Stomach (tissue), 9 donors: Measurements from ENCODE around the gene DCD. TPM values are rescaled to one million over a fixed set of nuclear protein-coding genes. Genes with fewer than 3 reads are reported as not detected.

Source experiments
- DNase-seq, 2 donors: peaks; one replicate each; pipeline versions ENCODE4 v3.0.0 to v3.0.0-alpha.2; 2013 to 2019
- H3K27ac ChIP-seq, 5 donors: fragments of 200-600 bp in 4 of 5; sonication (generic) in 4 of 5; one replicate each; pipeline ENCODE4 v1.5.1; 2013 to 2019; ENCODE audit warnings: mild to moderate bottlenecking in 1 of 5, moderate library complexity in 1 of 5
- H3K27me3 ChIP-seq, 3 donors: fragments of 200-600 bp; sonication (generic); one replicate each; pipeline ENCODE4 v1.5.1; 2017 to 2019; ENCODE audit warnings: mixed run types in 1 of 3
- H3K36me3 ChIP-seq, 4 donors: fragments of 200-600 bp; sonication (generic); 1 replicate in 3 of 4; 2 replicates in 1 of 4; pipeline ENCODE4 v1.5.1; 2016 to 2019
- H3K4me1 ChIP-seq, 4 donors: fragments of 200-600 bp; sonication (generic); one replicate each; pipeline ENCODE4 v1.5.1; 2016 to 2019
- H3K4me3 ChIP-seq, 4 donors: fragments of 200-600 bp; sonication (generic) in 3 of 4; one replicate each; pipeline ENCODE4 v1.5.1; 2016 to 2019; ENCODE audit warnings: mild to moderate bottlenecking in 1 of 4
- H3K9me3 ChIP-seq, 4 donors: fragments of 200-600 bp; sonication (generic); one replicate each; pipeline ENCODE4 v1.5.1; 2016 to 2019
- EP300 ChIP-seq: sonication (generic); formaldehyde crosslinking; IDR thresholded peaks from one replicate; pipeline ENCODE4 v1.6.1; 2017; ENCODE audit warnings: antibody characterized with exemption
- POLR2A ChIP-seq, 4 donors: fragments of 450-650 bp; IDR thresholded peaks; one replicate each; pipeline ENCODE4 v1.6.1; 2016; ENCODE audit warnings: antibody characterized with exemption in 4 of 4, control low read depth in 2 of 4, mild to moderate bottlenecking in 1 of 4, moderate library complexity in 1 of 4
- POLR2AphosphoS5 ChIP-seq, 3 donors: sonication (generic); formaldehyde crosslinking; IDR thresholded peaks; one replicate each; pipeline ENCODE4 v1.6.1; 2016; ENCODE audit warnings: antibody characterized with exemption in 3 of 3
- WGBS, 5 donors: extraction: QIAGEN DNeasy Blood & Tissue Kit in 3 of 5; methylation state at CpG; one replicate each; pipeline versions ENCODE4 v1.1.5 to v1.1.7; 2013 to 2018; 5-methylcytosine and 5-hydroxymethylcytosine counted together
- intact Hi-C: fragments of 100-400 bp; cut with DNase I; formaldehyde crosslinking; loops from one replicate; pipeline ENCODE4 v1.15.1; 2023; ENCODE audit warnings: low total_unique reads
- polyA plus RNA-seq, 3 donors: library from polyadenylated mRNA; stranded (reverse); fragments of 200-250 nt; gene quantifications; one replicate each; pipeline ENCODE4 v1.2.3, GENCODE V29; 2013
- total RNA-seq, 5 donors: library from RNA; depleted of rRNA; stranded (reverse); fragments of >200 nt; gene quantifications; one replicate each; pipeline versions ENCODE4 v1.1.0 to v1.2.3, GENCODE V29; 2014 to 2016
- TF ChIP-seq, protein P1 (sequence below), 7 experiments: fragments of 450-650 bp in 4 of 7; fragments of 200-600 bp in 3 of 7; sonication (generic) in 3 of 7; IDR thresholded peaks; one replicate each; pipeline ENCODE4 v1.5.1; 2016 to 2019; ENCODE audit warnings: antibody characterized with exemption in 7 of 7, control low read depth in 2 of 7, mild to moderate bottlenecking in 1 of 7
- donor health status: healthy with polysubstance abuse.
- donor health status: Bipolar disorder and iron deficiency.
- donor health status: healthy.

Gene DCD
- total and polyA plus RNA-seq, 8 donors: not detected

DNA sequence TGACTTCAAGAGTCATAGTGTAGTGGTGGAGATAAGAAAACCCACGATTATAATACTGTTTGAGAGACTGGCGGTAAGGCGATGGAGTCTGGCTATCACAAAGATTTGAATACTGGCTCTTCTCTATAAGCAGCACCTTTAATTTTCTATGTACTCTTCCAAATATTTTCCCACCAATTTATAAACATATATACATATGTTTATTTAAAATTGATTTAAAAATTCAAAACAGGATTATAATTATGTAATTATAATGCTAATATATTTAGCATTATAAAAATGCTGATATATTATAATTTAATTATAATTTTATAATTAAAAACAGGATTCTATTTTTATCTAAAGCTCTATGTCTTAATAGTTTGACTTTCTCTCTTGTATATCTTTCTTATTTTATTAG is 15.4 kb upstream of the DCD start:
- WGBS, 5 donors: 75 to 82% (median 80%) methylated on average over 3 of the region's 3 CpGs
- H3K27ac ChIP-seq: no peak overlapping the region
- intact Hi-C loops: no loop called here

DNA sequence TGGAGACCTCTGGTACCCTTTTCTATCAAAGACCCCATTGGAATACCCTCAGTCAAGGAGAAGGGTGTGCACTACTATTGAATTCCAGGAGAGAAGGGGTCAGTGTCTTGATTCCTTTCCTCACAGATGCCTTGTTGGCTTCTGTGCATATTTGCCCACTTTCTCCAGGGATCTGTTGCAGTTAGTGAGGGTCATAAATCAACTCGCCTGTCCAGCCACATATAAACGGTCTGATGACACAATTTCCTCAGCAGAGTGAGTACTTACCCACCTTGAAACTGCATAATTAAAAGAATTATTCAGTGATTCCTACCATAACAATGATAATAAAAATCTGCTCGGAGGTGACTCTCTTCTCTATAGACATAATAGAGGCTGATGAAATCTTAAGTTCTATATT is 13.9 kb upstream of the DCD start:
- H3K9me3 ChIP-seq: no peaks in the 10 kb centered on the region
- no peak overlapping the region for H3K4me3 ChIP-seq
- H3K4me1 ChIP-seq: no peaks in the 10 kb centered on the region
- no peak for TF ChIP-seq POLR2AphosphoS5 (IDR thresholded peaks at IDR 0.05)
- TF ChIP-seq EP300: no peak
- TF ChIP-seq POLR2A (IDR thresholded peaks at IDR 0.05): no peak
- TF ChIP-seq, protein P1, sequence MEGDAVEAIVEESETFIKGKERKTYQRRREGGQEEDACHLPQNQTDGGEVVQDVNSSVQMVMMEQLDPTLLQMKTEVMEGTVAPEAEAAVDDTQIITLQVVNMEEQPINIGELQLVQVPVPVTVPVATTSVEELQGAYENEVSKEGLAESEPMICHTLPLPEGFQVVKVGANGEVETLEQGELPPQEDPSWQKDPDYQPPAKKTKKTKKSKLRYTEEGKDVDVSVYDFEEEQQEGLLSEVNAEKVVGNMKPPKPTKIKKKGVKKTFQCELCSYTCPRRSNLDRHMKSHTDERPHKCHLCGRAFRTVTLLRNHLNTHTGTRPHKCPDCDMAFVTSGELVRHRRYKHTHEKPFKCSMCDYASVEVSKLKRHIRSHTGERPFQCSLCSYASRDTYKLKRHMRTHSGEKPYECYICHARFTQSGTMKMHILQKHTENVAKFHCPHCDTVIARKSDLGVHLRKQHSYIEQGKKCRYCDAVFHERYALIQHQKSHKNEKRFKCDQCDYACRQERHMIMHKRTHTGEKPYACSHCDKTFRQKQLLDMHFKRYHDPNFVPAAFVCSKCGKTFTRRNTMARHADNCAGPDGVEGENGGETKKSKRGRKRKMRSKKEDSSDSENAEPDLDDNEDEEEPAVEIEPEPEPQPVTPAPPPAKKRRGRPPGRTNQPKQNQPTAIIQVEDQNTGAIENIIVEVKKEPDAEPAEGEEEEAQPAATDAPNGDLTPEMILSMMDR (IDR thresholded peaks at IDR 0.05): no peak
- H3K36me3 ChIP-seq: no peaks in the 10 kb centered on the region
- intact Hi-C loops: no loop called here
- DNase-seq: no peak
- H3K27me3 ChIP-seq: no peaks in the 10 kb centered on the region
- H3K27ac ChIP-seq: no peak overlapping the region
- 52 to 71% (median 66%) methylated on average over 3 of the region's 3 CpGs for WGBS, 5 donors

More for the DNA sequence above, 15.4 kb upstream of the DCD start:
- Histone ChIP-seq H3K9me3 (no peaks in the 10 kb centered on the region), H3K4me1 (no peaks in the 10 kb centered on the region), H3K4me3 (no peak overlapping the region), H3K27me3 (no peaks in the 10 kb centered on the region), H3K36me3 (no peaks in the 10 kb centered on the region)
- DNase-seq: no peak
- TF ChIP-seq EP300: no peak
- TF ChIP-seq, protein P1 (IDR thresholded peaks at IDR 0.05): no peak
- TF ChIP-seq POLR2A (IDR thresholded peaks at IDR 0.05): no peak
- no peak for TF ChIP-seq POLR2AphosphoS5 (IDR thresholded peaks at IDR 0.05)

DNA sequence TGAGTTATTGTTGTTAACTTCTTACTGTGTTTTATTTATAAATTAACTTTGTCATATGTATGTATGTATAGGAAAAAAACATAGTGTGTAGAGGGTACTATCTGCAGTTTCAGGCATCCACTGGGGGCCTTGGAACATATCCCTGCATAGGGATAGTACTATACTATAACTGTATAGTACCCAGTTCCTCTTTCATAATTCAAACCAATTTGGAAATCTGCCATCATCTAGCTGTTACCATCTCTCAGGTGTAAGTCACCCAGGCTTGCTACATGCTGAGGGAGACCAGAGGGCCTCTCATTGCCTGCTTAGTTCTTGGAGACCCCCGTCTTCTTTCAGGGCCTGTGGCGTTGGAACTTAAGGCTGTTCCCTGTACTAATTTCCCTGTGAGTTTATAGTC is 12.9 kb upstream of the DCD start:
- 70 to 87% (median 85%) methylated on average over 2 of the region's 2 CpGs for WGBS, 5 donors
- no peak overlapping the region for H3K27ac ChIP-seq
- H3K4me3 ChIP-seq: no peak overlapping the region
- no peaks in the 10 kb centered on the region for H3K9me3 ChIP-seq
- H3K36me3 ChIP-seq: no peaks in the 10 kb centered on the region
- no peaks in the 10 kb centered on the region for H3K4me1 ChIP-seq
- no peak for DNase-seq
- no peaks in the 10 kb centered on the region for H3K27me3 ChIP-seq
- TF ChIP-seq POLR2A (IDR thresholded peaks at IDR 0.05) (no peak), EP300 (no peak), POLR2AphosphoS5 (IDR thresholded peaks at IDR 0.05) (no peak)
- TF ChIP-seq, protein P1 (IDR thresholded peaks at IDR 0.05): no peak
- intact Hi-C loops: no loop called here

DNA sequence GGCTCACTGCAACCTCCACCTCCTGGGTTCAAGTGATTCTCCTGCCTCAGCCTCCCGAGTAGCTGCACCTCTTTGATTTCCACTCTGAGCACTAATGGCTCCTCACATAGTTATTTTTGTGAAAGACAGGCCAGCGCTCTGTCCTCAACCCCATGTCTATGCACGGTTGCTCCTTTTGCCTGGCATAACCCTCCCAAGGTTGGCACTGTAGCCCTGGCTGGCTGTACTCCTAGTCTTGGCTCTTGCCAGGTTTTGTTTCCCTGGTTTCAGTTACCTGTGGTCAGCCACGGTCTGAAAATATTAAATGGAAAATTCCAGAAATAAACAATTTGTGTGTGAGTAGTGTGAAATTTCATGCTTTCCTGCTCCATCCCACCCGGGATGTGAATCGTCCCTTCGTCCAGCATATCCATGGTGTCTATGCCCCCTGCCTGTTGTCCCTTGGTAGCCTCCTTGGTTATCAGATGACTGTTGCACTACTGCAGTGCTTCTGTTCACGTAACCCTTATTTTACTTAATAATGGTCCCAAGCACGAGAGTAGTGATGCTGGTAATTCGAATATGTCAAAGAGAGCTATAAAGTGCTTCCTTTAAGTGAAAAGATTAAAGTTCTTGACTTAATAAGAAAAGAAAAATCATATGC is 12.3 kb upstream of the DCD start:
- Histone ChIP-seq H3K27ac (no peak overlapping the region), H3K4me1 (no peaks in the 10 kb centered on the region), H3K36me3 (no peaks in the 10 kb centered on the region), H3K9me3 (no peaks in the 10 kb centered on the region), H3K4me3 (no peak overlapping the region), H3K27me3 (no peaks in the 10 kb centered on the region)
- TF ChIP-seq, protein P1 (IDR thresholded peaks at IDR 0.05): no peak
- TF ChIP-seq POLR2AphosphoS5 (IDR thresholded peaks at IDR 0.05): no peak
- TF ChIP-seq POLR2A (IDR thresholded peaks at IDR 0.05): no peak
- no peak for TF ChIP-seq EP300
- DNase-seq: peak in 1 of 2 donors; percentile 51
- WGBS, 5 donors: 68 to 86% (median 77%) methylated on average over 10 of the region's 10 CpGs
- intact Hi-C loops: no loop called here
